IPS DF 4.7 (cell line): Measurements from ENCODE around the gene FHIT.
"Not testable (repeated sequence)": the region's sequence is repeated elsewhere in the genome, so short reads cannot be mapped to it uniquely, and the experiment has no call there.

ENCODE experiments used
- DNase-seq: peaks from one replicate; pipeline ENCODE4 v3.0.0-alpha.2; 2013; ENCODE audit warnings: low spot score; ENCODE audit errors: extremely low read depth

Gene FHIT

GRCh38 chr3:59968513-59969045 lies 1282.7 kb downstream of the FHIT start:
- no peak for DNase-seq

GRCh38 chr3:59963676-59964075 lies 1287.6 kb downstream of the FHIT start:
- DNase-seq, result no peak

- no peak for DNase-seq
These were observed 1294.1 kb downstream of the FHIT start for GRCh38 chr3:59957150-59957549.

DNA sequence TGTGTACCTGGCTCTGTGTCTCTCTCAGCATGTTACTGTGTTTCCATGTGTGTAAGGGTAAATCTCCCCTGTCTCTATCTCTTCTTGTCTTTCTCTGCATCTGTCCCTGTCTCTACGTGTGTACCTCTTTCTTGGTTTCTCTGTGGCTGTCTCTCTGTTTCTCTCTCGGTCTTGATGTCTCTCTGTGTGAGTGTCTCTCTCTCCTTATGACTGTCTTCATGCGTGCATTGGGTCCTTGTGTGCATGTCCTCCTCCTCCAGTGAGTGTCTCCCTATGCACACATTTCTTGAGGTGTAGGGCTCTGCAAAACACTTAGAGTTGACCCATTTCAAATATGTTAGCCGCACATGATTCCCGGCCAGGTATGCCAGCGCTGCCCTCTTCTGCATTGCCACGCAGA lies 1298.1 kb downstream of the FHIT start:
- DNase-seq, result no peak

DNA sequence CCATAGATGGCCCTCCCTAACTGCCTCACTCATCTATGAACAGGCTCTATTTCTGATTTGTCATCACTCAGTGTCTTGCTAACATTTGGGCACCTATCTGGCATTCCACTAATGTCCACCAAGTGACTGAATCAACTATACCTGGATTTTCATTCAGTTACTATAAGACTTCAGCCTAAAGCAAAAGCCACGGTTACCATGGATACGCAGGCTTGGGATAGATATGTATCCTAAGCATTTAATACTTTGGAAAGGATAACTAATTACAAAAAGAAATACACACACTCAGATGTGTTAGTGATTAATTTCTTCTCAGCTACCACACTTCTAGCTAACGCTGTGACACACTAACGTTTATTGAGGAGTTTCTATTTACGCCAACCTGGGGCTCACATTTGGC lies 1301.9 kb downstream of the FHIT start:
- DNase-seq, result no peak

DNA sequence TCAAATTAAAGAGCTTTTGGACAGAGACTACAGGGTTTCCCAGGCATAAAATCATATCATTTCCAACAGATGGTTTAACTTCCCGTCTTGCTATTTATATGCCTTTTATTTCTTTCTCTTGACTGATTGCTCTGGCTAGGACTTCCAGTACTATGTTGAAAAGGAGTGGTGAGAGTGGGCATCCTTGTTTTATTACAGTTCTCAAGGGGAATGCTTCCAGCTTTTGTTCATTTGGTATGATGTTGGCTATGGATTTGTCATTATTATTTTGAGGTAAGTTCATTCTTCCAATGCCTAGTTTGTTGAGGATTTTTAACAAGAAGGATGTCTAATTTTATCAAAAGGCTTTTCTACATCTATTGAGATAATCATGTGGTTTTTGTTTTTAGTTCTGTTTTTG lies 1304.9 kb downstream of the FHIT start:
- DNase-seq, result no peak

- DNase-seq, result no peak
These were observed 1310.5 kb downstream of the FHIT start for GRCh38 chr3:59940718-59941117.

- DNase-seq, result no peak
These were observed 1311.3 kb downstream of the FHIT start for GRCh38 chr3:59939826-59940426.

DNA sequence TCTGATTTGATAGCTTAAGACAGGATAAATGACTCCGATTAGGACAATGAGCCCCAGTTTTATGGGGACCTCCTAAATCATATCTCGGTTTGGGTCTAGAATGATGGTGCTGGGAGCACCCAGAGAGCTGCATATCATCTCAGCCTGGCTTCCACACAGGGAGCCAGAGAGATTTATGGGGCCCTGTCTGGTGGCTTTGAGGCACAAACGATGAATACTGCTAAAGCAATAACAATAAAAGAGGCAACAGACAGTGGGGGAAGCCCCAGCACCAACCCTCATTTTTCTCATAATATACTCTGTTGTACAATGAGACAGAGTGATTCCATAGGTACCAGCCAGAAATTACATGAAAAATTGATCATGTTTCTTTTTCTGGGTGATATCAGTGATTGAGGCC lies 1312.4 kb downstream of the FHIT start:
- no peak for DNase-seq

DNA sequence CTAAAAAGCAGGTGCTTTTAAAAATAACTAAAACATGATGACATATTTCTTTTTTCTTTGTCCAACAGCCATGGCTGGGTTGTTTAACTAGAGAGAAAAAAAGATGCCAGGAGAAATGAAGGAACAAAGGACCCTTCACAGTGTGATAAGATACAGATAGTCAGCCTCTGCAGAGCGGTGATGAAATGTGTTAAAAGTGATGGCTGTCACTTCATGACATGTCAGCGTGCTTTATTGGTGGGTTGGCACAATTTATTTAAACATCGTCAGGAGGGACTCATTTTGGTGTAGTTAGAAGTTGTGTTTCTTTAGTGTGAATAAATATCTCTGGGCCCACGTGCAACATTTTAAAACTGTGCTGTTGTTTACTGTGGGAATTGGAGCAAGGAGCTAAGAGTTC lies 1314.1 kb downstream of the FHIT start:
- DNase-seq, result no peak

GRCh38 chr3:59936472-59936871 lies 1314.8 kb downstream of the FHIT start:
- no peak for DNase-seq

DNA sequence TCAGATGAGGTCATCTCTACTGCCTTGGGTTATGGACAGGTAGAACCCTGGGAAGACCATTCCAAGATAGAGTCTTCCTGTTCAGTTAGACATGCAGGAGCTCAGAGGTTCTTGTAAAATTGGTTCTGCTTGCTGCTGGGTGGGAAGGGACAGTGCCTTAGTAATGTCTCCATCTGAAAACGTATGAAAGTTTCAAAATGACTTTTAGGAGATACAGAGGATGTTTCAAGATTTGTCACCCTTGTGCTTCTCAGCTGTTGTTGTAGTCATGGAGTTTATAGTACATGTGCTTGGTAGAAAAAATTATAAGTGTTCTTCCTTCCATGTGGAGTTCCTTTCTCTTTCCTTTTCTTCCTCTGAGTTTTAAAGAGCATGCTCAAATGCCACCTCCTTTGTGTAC lies 1316.2 kb downstream of the FHIT start:
- DNase-seq, result no peak

GRCh38 chr3:59934560-59934959 lies 1316.7 kb downstream of the FHIT start:
- DNase-seq, result not testable (repeated sequence)

- no peak for DNase-seq
These were observed 1321.1 kb downstream of the FHIT start for GRCh38 chr3:59930170-59930569.

DNA sequence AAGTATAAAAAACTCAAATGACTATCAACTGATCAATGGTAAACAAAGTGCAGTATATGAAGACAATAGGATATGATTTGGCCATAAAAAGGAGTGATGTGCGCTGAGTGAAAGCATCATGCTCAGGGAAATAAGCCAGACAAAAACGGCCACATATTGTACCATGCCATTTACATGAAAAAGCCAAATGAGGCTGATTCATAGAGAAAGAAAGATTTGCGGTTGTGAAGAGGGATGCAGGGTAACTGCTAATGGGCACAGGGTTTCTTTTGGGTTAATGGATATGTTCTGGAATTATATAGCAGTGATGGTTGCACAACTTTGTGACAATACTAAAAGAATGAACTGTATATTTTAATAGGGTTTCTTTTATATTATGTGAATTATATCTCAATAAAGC lies 1324.2 kb downstream of the FHIT start:
- no peak for DNase-seq

GRCh38 chr3:59925946-59926345 lies 1325.3 kb downstream of the FHIT start:
- DNase-seq, result no peak

DNA sequence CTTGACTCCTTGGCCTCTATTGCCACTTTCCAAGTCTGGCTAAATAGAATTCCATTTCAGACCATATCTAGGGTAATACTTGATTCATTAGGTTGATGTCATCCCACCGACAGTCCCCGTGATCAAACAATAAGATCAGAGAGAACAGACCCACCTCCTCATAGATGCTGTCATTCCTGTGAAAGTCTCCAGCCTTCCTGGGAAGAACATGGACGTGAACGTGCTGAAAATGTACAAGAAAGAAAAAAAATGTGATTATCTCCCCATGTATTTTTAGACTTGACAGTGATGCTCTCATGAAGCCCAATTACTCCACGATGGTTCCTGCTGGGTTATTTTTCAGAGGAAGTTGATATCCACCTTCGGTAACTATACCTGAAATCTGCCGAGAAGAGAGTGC lies 1329.1 kb downstream of the FHIT start:
- no peak for DNase-seq

- DNase-seq, result no peak
These were observed 1330.4 kb downstream of the FHIT start for GRCh38 chr3:59920822-59921221.

DNA sequence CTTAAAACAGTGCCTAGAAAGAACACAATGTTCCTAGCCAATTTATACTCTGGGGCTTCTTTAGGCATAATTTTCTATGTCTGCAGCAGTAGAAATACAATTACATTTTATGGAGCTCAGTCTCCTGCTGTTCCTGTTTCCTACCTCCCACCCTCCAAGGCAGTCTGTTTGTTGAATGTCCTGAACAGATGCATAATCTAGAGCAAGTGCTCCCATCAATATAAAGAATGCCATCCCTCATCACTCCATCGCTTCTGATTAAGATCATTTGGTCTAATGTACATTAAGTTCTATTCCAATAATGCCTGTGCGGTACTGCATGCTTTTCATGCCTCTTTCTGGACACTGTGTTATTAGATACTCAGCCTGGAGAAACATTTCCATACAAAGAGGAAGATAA lies 1331.7 kb downstream of the FHIT start:
- DNase-seq, result no peak

GRCh38 chr3:59914251-59914650 lies 1337.0 kb downstream of the FHIT start:
- no peak for DNase-seq

- DNase-seq, result no peak
These were observed 1337.6 kb downstream of the FHIT start for GRCh38 chr3:59913645-59914044.

- DNase-seq, result no peak
These were observed 1342.6 kb downstream of the FHIT start for GRCh38 chr3:59908701-59909100.

GRCh38 chr3:59908280-59908679 lies 1343.0 kb downstream of the FHIT start:
- no peak for DNase-seq

GRCh38 chr3:59904296-59904695 lies 1347.0 kb downstream of the FHIT start:
- DNase-seq, result no peak
